HEK293T (cell line): ENCODE data around the gene FKBP15.

Source experiments
- FOXA1 ChIP-seq: fragments of 450-650 bp; IDR thresholded peaks from 2 replicates; pipeline ENCODE4 v1.6.1; 2016; ENCODE audit warnings: mild to moderate bottlenecking
- TARDBP ChIP-seq: fragments of 450-650 bp; IDR thresholded peaks from 2 replicates; pipeline ENCODE4 v1.6.1; 2016

DNA sequence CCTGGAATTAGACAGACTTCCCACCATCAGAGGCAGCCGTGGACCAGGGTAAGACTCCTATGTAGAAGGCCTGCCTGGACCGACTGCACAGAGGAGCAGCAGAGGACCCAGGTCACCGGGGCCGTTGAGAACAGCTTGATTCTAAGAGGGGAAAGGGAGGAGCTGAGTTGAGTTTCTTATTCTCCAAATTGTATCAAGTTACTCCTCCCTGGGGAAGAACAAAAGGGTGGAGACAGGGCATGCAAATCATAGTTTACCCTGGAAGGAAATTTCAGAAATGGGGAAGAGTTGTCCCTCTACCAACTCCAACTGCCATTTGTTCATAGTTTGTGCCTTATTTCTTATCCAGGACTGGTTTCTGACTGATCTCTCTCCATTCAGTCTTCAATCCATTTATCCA is 91.2 kb downstream of the FKBP15 start:
- TF ChIP-seq FOXA1 (no peak), TARDBP (no peak)
